Measurements from ENCODE around the gene HNRNPR. TPM values are rescaled to one million over a fixed set of nuclear protein-coding genes. Genes with fewer than 3 reads are reported as not detected.

Gene HNRNPR
- total and polyA plus RNA-seq, 2 donors (not counting 3 experiments of a cell fraction or from before 2014, with no cell fraction given) = 111 to 171 TPM

DNA sequence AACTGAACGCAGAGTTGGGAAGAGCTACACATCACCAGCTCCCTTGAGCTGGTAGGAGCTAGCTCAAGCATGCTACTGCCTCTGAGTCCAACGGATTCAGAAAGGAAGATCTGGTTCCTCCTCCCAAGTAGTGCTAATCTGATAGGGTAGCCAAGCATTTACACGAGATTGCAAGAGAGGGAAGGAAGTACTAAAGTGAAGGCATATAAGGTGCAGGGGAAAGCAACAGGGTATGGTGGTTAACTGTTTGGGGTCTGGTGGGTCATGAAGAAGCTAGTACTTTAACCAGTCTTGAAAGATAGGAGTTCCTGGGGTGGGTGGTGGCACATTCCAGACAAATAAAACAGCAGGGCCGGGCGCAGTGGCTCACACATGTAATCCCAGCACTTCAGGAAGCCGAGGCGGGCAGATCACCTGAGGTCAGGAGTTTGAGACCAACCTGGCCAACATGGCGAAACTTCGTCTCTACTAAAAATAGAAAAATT, 45.8 kb upstream of the HNRNPR start:
- H3K9ac ChIP-seq (replicated peaks; ENCODE audit: extremely low read depth, insufficient read depth, low read length) = no peak overlapping the region
- BruUV-seq (replicated peaks) = no TSS peak
- DNase-seq (ENCODE audit: low read depth, low spot score) (no peak), FAIRE-seq (no peak)
- no peaks in the 10 kb centered on the region for H3K79me2 ChIP-seq (ENCODE audit: control insufficient read depth, insufficient read depth, low read length)
- H3K4me3 ChIP-seq (replicated peaks in 1 of 3; ENCODE audit: insufficient read depth in 1 of 3, low read depth in 1 of 3, low read length in 3 of 3) = no peak overlapping the region
- no peaks in the 10 kb centered on the region for H3K27me3 ChIP-seq (ENCODE audit: control insufficient read depth in 2 of 2, insufficient read depth in 2 of 2, low read length in 2 of 2)
- H3K36me3 ChIP-seq (ENCODE audit: control insufficient read depth in 2 of 2, extremely low read depth in 1 of 2, insufficient read depth in 2 of 2, low read length in 2 of 2) = no peaks in the 10 kb centered on the region
- H3K4me1 ChIP-seq (ENCODE audit: control insufficient read depth, extremely low read depth, insufficient read depth, low read length) = peaks cover 22% of the 10 kb centered on the region
- dilution Hi-C loops (cut with MboI; ENCODE audit: extremely low pct_ligation_motif_present, low sequenced_read_pairs) (no loop called here), intact Hi-C loops (cut with micrococcal nuclease) (no loop called here)
- no peaks in the 10 kb centered on the region for H3K9me3 ChIP-seq (replicated peaks; ENCODE audit: control insufficient read depth, insufficient read depth, low read length)
- CTCF ChIA-PET = interaction anchor here (1.1 to 3.8 kb wide), 2 partner anchors 12 to 14 kb away, joined by 3 to 15 read pairs; no protein-coding TSS in a partner anchor
- POLR2A ChIA-PET = no interaction called here
- no peak for TF ChIP-seq FOS (IDR thresholded peaks at IDR 0.05; ENCODE audit: borderline replicate concordance, insufficient read depth, low read length)
- no peak for TF ChIP-seq POLR2A (IDR thresholded peaks at IDR 0.05; ENCODE audit: low read depth, low read length)
- TF ChIP-seq, protein P1, sequence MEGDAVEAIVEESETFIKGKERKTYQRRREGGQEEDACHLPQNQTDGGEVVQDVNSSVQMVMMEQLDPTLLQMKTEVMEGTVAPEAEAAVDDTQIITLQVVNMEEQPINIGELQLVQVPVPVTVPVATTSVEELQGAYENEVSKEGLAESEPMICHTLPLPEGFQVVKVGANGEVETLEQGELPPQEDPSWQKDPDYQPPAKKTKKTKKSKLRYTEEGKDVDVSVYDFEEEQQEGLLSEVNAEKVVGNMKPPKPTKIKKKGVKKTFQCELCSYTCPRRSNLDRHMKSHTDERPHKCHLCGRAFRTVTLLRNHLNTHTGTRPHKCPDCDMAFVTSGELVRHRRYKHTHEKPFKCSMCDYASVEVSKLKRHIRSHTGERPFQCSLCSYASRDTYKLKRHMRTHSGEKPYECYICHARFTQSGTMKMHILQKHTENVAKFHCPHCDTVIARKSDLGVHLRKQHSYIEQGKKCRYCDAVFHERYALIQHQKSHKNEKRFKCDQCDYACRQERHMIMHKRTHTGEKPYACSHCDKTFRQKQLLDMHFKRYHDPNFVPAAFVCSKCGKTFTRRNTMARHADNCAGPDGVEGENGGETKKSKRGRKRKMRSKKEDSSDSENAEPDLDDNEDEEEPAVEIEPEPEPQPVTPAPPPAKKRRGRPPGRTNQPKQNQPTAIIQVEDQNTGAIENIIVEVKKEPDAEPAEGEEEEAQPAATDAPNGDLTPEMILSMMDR (IDR thresholded peaks at IDR 0.05; ENCODE audit: extremely low read depth in 1 of 2, insufficient read depth in 1 of 2, low read depth in 1 of 2, low read length in 2 of 2) = no peak
- no peak for TF ChIP-seq GATA2 (IDR thresholded peaks at IDR 0.05; ENCODE audit: insufficient read depth, insufficient read length, low read depth, low read length)
- TF ChIP-seq POLR2AphosphoS5 (IDR thresholded peaks at IDR 0.05; ENCODE audit: insufficient read depth, low read depth, low read length) = no peak
- TF ChIP-seq JUN (IDR thresholded peaks at IDR 0.05; ENCODE audit: borderline replicate concordance, insufficient read depth, insufficient read length, low read depth) = no peak
- TF ChIP-seq, protein P2, sequence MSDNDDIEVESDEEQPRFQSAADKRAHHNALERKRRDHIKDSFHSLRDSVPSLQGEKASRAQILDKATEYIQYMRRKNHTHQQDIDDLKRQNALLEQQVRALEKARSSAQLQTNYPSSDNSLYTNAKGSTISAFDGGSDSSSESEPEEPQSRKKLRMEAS (IDR thresholded peaks at IDR 0.05; ENCODE audit: insufficient read depth, insufficient read length) = no peak
- TF ChIP-seq MYC (IDR thresholded peaks at IDR 0.05; ENCODE audit: low read depth, low read length) = no peak
- TF ChIP-seq EZH2 (IDR thresholded peaks at IDR 0.05; ENCODE audit: borderline replicate concordance, low read depth, low read length, severe bottlenecking) = no peak
- H3K27ac ChIP-seq (ENCODE audit: insufficient read depth, low read depth, low read length) = no peak overlapping the region
- H3K4me2 ChIP-seq (ENCODE audit: insufficient read depth, low read length) = no peak overlapping the region
- H4K20me1 ChIP-seq (replicated peaks; ENCODE audit: control insufficient read depth, extremely low read depth, insufficient read depth, low read length) = no peaks in the 10 kb centered on the region
- H2AFZ ChIP-seq (ENCODE audit: low read depth, low read length) = no peak overlapping the region
- no peaks in the 10 kb centered on the region for H3K9me1 ChIP-seq (replicated peaks; ENCODE audit: control insufficient read depth, extremely low read depth, insufficient read depth, low read length)

Measured in endothelial cell of umbilical vein (primary cell).